Testis (tissue), 2 donors: ENCODE measurements around the gene LRRC37B.
"Not testable (repeated sequence)": the region's sequence is repeated elsewhere in the genome, so short reads cannot be mapped to it uniquely, and the experiment has no call there.

Experiments
- CTCF ChIP-seq, 3 experiments: fragments of 450-650 bp in 2 of 3; fragments of 200-600 bp in 1 of 3; sonication (generic) in 1 of 3; IDR thresholded peaks; one replicate each; pipeline ENCODE4 v1.5.1; 2016 to 2019; ENCODE audit warnings: antibody characterized with exemption in 3 of 3, mild to moderate bottlenecking in 2 of 3, moderate library complexity in 1 of 3
- POLR2A ChIP-seq: fragments of 450-650 bp; IDR thresholded peaks from one replicate; pipeline ENCODE4 v1.6.1; 2017; ENCODE audit warnings: antibody characterized with exemption, mild to moderate bottlenecking, moderate library complexity

GRCh38 chr17:32084003-32084941 is 77.1 kb downstream of the LRRC37B start:
- not testable (repeated sequence) for TF ChIP-seq POLR2A; CTCF (IDR thresholded peaks at IDR 0.05)
